Stimulated activated CD8-positive, alpha-beta memory T cell treated with anti-CD3 and anti-CD28 coated beads, Interleukin-7, amount 100 ng/mL, for 48 hours (primary cell): Measurements from ENCODE around the gene SUGCT.
"Not testable (repeated sequence)": the region's sequence is repeated elsewhere in the genome, so short reads cannot be mapped to it uniquely, and the experiment has no call there.

Experiments used
- DNase-seq, 2 donors: peaks; one replicate each; pipeline ENCODE4 v3.0.0-alpha.2; 2020; ENCODE audit warnings: low read depth in 1 of 2; ENCODE audit errors: extremely low read depth in 1 of 2

Gene SUGCT

GRCh38 chr7:40604601-40605438, 470.0 kb downstream of the SUGCT start:
- peak; percentile 1 to 5 for DNase-seq

- DNase-seq = no peak
Measured at GRCh38 chr7:40608321-40609075, 473.7 kb downstream of the SUGCT start.

GRCh38 chr7:40610461-40610860, 475.7 kb downstream of the SUGCT start:
- no peak for DNase-seq

- no peak for DNase-seq
Measured at GRCh38 chr7:40611095-40611871, 476.5 kb downstream of the SUGCT start.

GRCh38 chr7:40612298-40612697, 477.5 kb downstream of the SUGCT start:
- no peak for DNase-seq

GRCh38 chr7:40619647-40620046, 484.8 kb downstream of the SUGCT start:
- no peak for DNase-seq

- no peak for DNase-seq
Measured at GRCh38 chr7:40621592-40621998, 486.8 kb downstream of the SUGCT start.

GRCh38 chr7:40622941-40623501, 488.2 kb downstream of the SUGCT start:
- no peak for DNase-seq

- no peak for DNase-seq
Measured at GRCh38 chr7:40623863-40624262, 489.1 kb downstream of the SUGCT start.

DNA sequence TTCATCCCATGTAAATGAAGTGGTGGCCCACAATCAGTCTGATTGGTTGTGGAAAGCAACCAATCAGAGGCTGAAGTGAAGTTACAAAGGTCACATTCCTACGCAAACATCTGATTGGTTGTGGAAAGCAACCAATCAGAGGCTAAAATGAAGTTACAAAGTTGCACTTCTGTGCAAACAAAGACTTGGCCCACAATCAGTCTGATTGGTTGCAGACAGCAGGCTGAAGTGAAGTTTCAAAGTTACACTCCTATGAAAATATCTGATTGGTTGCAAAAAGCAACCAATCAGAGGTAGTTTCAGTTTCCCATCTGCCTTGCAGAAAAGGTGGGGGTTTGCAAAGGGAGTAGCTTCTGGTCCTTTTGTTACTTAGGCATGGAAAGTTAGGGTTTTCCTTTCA, 492.6 kb downstream of the SUGCT start:
- not testable (repeated sequence) for DNase-seq

DNA sequence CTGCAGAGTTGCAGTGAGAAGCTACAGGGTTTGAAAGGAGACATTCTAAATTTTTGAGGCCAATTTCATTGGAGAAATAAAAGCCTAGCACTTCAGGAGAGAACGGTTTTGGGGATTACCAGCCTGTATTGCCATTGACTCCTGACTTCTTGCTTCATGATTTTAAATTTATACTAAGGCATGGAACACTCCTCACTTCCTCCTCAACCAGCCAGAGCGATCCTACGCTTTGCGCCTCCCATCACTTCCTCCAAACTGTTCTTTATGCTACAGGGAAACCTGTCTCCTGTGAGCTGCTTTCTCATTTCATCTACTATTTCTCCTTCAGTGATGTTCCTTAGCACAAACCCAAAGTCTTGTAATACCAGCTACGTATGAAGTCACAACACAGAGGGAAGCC, 495.1 kb downstream of the SUGCT start:
- no peak for DNase-seq

GRCh38 chr7:40634118-40634517, 499.3 kb downstream of the SUGCT start:
- no peak for DNase-seq

GRCh38 chr7:40638545-40639320, 503.9 kb downstream of the SUGCT start:
- no peak for DNase-seq

DNA sequence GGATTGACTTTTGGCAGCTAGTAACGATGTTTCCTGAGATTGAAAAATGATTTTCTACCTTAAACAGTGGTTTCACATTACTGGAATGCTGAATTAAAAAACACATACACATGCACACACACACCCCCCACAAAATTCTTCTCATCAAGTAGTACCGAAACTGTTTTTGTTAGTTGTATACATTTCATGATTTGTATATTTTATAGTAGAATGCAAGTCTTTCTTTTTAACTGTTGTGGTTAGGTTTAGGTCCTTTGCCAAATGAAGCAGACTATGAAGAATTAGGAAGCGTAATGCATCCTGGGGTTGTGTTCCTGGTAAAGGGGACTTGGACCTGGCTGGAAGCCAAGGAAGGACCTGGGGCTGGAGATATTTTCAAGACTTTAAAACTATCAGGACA, 505.8 kb downstream of the SUGCT start:
- DNase-seq = no peak

- DNase-seq = no peak
Measured at GRCh38 chr7:40641701-40642100, 506.9 kb downstream of the SUGCT start.

DNA sequence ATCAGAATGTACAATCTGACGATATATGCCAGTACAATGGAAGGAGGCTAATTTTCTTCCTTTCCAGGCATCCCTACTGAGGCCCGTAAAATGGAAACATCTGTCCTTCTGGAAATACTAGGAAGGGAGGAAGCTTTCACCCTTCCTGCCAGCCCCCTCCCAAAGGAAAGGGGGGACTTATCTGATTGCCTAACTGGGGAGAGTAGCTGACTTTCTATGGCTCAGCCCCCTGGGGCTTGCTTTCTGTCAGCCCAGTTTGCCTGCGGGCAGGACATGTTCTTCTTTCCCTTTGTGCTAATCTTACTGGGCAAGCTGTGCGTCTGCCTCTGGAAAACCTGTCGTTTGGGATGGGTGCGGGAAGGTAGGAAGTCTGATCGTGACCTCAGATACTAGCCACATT, 508.9 kb downstream of the SUGCT start:
- no peak for DNase-seq

- no peak for DNase-seq
Measured at GRCh38 chr7:40644454-40645188, 509.8 kb downstream of the SUGCT start.

GRCh38 chr7:40645197-40645596, 510.4 kb downstream of the SUGCT start:
- no peak for DNase-seq

DNA sequence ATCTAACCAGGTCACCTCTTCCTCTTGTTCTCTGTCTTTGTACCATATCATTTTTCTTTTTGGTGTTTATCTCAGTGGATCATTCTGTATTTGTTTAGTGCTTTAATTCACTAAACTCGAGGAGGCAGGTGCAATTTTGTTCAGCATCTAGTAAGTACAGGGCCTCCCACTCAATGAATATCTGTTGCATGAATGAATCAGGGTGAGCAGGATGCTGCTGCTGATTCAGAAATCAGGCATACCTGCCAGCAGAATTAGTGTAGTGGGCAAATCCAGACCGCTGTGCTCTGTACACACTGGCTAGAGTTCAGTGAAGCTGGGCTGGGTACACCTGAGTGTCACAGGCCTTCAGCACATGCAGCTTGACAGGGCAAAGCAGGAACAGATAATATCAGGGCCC, 511.9 kb downstream of the SUGCT start:
- DNase-seq = no peak

DNA sequence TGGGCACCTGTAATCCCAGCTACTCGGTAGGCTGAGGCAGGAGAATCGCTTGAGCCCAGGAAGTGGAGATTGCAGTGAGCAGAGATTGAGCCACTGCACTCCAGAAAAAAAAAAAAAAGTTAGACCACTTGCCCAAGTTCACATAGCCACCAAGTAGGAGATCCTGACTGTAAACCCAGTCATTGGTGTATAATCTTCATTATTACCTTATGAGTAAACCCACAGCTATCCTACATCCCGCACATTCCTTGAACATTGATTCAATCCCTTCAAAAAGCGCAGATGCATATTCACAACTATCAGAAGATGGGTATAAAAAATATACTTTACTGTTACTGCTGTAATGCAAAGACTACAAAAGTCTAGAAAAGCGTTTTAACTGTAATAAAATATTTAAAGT, 512.9 kb downstream of the SUGCT start:
- DNase-seq = no peak
